Prostate gland (tissue), 2 donors: ENCODE measurements around the gene ROBO2.

Experiments used
- CTCF ChIP-seq, 4 experiments: fragments of 200-600 bp in 2 of 4; fragments of 450-650 bp in 2 of 4; sonication (generic) in 2 of 4; IDR thresholded peaks; 1 replicate in 3 of 4; 2 replicates in 1 of 4; pipeline ENCODE4 v1.5.1; 2016 to 2019; ENCODE audit warnings: antibody characterized with exemption in 4 of 4, mild to moderate bottlenecking in 2 of 4, moderate library complexity in 2 of 4
- POLR2AphosphoS5 ChIP-seq: sonication (generic); formaldehyde crosslinking; IDR thresholded peaks from one replicate; pipeline ENCODE4 v1.6.1; 2017; ENCODE audit warnings: antibody characterized with exemption

GRCh38 chr3:77150028-77150427 is 110.1 kb downstream of the ROBO2 start:
- TF ChIP-seq CTCF (IDR thresholded peaks at IDR 0.05) (no peak), POLR2AphosphoS5 (no peak)
